ENCODE measurements around the gene BSND. TPM values are rescaled to one million over a fixed set of nuclear protein-coding genes. Genes with fewer than 3 reads are reported as not detected.

The BSND gene
- total RNA-seq, 4 donors from 2014 or later = not detected

DNA sequence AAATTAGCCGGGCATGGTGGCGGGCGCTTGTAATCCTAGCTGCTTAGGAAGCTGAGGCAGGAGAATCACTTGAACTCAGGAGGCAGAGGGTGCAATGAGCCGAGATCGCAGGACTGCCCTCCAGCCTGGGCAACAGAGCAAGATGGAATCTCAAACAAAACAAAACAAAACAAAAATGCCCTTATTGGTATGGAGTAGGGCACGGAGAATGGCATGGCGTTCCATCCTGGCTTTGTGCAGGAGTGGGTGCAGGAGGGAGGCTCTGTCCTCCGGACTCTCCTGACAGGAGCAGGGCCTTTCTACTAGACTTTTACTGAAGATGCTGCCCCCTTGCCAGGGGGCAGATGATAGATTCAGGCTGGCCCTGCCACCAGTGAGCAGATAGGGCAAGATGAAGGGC, 17.3 kb upstream of the BSND start:
- H3K9me3 ChIP-seq = no peaks in the 10 kb centered on the region
- H3K27me3 ChIP-seq = peaks cover 46% of the 10 kb centered on the region
- 93 to 100% methylated on average over 3 to 7 of the region's 8 CpGs for WGBS, 2 donors (ENCODE audit: low coverage in 1 of 2)
- no peak overlapping the region for H3K4me3 ChIP-seq
- TF ChIP-seq POLR2AphosphoS5 (IDR thresholded peaks at IDR 0.05) (no peak), EP300 (IDR thresholded peaks at IDR 0.05) (no peak), POLR2A (IDR thresholded peaks at IDR 0.05) (no peak)
- TF ChIP-seq, protein P1, sequence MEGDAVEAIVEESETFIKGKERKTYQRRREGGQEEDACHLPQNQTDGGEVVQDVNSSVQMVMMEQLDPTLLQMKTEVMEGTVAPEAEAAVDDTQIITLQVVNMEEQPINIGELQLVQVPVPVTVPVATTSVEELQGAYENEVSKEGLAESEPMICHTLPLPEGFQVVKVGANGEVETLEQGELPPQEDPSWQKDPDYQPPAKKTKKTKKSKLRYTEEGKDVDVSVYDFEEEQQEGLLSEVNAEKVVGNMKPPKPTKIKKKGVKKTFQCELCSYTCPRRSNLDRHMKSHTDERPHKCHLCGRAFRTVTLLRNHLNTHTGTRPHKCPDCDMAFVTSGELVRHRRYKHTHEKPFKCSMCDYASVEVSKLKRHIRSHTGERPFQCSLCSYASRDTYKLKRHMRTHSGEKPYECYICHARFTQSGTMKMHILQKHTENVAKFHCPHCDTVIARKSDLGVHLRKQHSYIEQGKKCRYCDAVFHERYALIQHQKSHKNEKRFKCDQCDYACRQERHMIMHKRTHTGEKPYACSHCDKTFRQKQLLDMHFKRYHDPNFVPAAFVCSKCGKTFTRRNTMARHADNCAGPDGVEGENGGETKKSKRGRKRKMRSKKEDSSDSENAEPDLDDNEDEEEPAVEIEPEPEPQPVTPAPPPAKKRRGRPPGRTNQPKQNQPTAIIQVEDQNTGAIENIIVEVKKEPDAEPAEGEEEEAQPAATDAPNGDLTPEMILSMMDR (IDR thresholded peaks at IDR 0.05) = no peak
- H3K36me3 ChIP-seq = no peaks in the 10 kb centered on the region
- H3K4me1 ChIP-seq = peaks cover 0 to 16% (median 6%) of the 10 kb centered on the region in 3 donors
- no peak overlapping the region for H3K27ac ChIP-seq
- no peak for ATAC-seq

- TF ChIP-seq POLR2A (IDR thresholded peaks at IDR 0.05) (no peak), POLR2AphosphoS5 (IDR thresholded peaks at IDR 0.05) (no peak), EP300 (IDR thresholded peaks at IDR 0.05) (no peak)
- TF ChIP-seq, protein P1 (IDR thresholded peaks at IDR 0.05) = no peak
- no peak overlapping the region for H3K27ac ChIP-seq
- no peaks in the 10 kb centered on the region for H3K9me3 ChIP-seq
- H3K27me3 ChIP-seq = peaks cover 46% of the 10 kb centered on the region
- peaks cover 0 to 16% (median 6%) of the 10 kb centered on the region in 3 donors for H3K4me1 ChIP-seq
- no peak overlapping the region for H3K4me3 ChIP-seq
- H3K36me3 ChIP-seq = no peaks in the 10 kb centered on the region
- no peak for ATAC-seq
Observed at GRCh38 chr1:54982739-54983138, 16.0 kb upstream of the BSND start.

- Histone ChIP-seq H3K9me3 (no peaks in the 10 kb centered on the region), H3K36me3 (no peaks in the 10 kb centered on the region), H3K27me3 (peaks cover 37% of the 10 kb centered on the region), H3K27ac (no peak overlapping the region), H3K4me3 (no peak overlapping the region), H3K4me1 (peaks cover 0 to 16% (median 6%) of the 10 kb centered on the region in 3 donors)
- TF ChIP-seq, protein P1 (IDR thresholded peaks at IDR 0.05) = no peak
- TF ChIP-seq POLR2A (IDR thresholded peaks at IDR 0.05) (no peak), POLR2AphosphoS5 (IDR thresholded peaks at IDR 0.05) (no peak), EP300 (IDR thresholded peaks at IDR 0.05) (no peak)
- WGBS, 2 donors (ENCODE audit: low coverage in 1 of 2) = 71 to 83% methylated on average over 1 to 4 of the region's 7 CpGs
- no peak for ATAC-seq
Observed at GRCh38 chr1:54984131-54984842, 14.4 kb upstream of the BSND start.

- TF ChIP-seq POLR2A (IDR thresholded peaks at IDR 0.05) (no peak), POLR2AphosphoS5 (IDR thresholded peaks at IDR 0.05) (no peak), EP300 (IDR thresholded peaks at IDR 0.05) (no peak)
- TF ChIP-seq, protein P1 (IDR thresholded peaks at IDR 0.05) = no peak
- ATAC-seq = no peak
- H3K36me3 ChIP-seq = no peaks in the 10 kb centered on the region
- WGBS, 2 donors (ENCODE audit: low coverage in 1 of 2) = 79 to 85% methylated on average over 4 of the region's 5 CpGs
- H3K27ac ChIP-seq = no peak overlapping the region
- peaks cover 24% of the 10 kb centered on the region for H3K27me3 ChIP-seq
- no peaks in the 10 kb centered on the region for H3K9me3 ChIP-seq
- H3K4me3 ChIP-seq = no peak overlapping the region
- peaks cover 0 to 18% (median under 1%) of the 10 kb centered on the region in 3 donors for H3K4me1 ChIP-seq
Observed at GRCh38 chr1:54985556-54985955, 13.2 kb upstream of the BSND start.

DNA sequence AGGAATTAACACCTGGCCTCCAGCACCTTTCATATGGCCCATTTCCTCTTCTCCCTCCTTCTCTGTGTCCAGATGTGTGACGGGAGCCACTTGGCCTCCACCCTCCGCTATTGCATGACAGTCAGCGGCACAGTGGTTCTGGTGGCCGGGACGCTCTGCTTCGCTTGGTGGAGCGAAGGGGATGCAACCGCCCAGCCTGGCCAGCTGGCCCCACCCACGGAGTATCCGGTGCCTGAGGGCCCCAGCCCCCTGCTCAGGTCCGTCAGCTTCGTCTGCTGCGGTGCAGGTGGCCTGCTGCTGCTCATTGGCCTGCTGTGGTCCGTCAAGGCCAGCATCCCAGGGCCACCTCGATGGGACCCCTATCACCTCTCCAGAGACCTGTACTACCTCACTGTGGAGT, 12.7 kb upstream of the BSND start:
- Histone ChIP-seq H3K9me3 (no peaks in the 10 kb centered on the region), H3K4me3 (no peak overlapping the region), H3K27ac (no peak overlapping the region), H3K4me1 (peaks cover 0 to 13% (median 0%) of the 10 kb centered on the region in 3 donors), H3K27me3 (peaks cover 19% of the 10 kb centered on the region), H3K36me3 (no peaks in the 10 kb centered on the region)
- no CpG with 5 or more reads among the region's 15 CpGs for WGBS, 2 donors (ENCODE audit: low coverage in 1 of 2)
- no peak for TF ChIP-seq POLR2A (IDR thresholded peaks at IDR 0.05)
- TF ChIP-seq, protein P1 (IDR thresholded peaks at IDR 0.05) = no peak
- no peak for TF ChIP-seq POLR2AphosphoS5 (IDR thresholded peaks at IDR 0.05)
- no peak for TF ChIP-seq EP300 (IDR thresholded peaks at IDR 0.05)
- ATAC-seq = no peak
